Prostate gland (tissue), 2 donors: ENCODE data around the gene FANCI.

Experiments
- CTCF ChIP-seq, 4 experiments: fragments of 200-600 bp in 2 of 4; fragments of 450-650 bp in 2 of 4; sonication (generic) in 2 of 4; IDR thresholded peaks; 1 replicate in 3 of 4; 2 replicates in 1 of 4; pipeline ENCODE4 v1.5.1; 2016 to 2019; ENCODE audit warnings: antibody characterized with exemption in 4 of 4, mild to moderate bottlenecking in 2 of 4, moderate library complexity in 2 of 4
- POLR2A ChIP-seq: fragments of 450-650 bp; IDR thresholded peaks from one replicate; pipeline ENCODE4 v1.6.1; 2016; ENCODE audit warnings: antibody characterized with exemption, mild to moderate bottlenecking

- TF ChIP-seq POLR2A (no peak), CTCF (IDR thresholded peaks at IDR 0.05) (no peak)
These were observed 91.7 kb downstream of the FANCI start for GRCh38 chr15:89335298-89336041.
